KOPT-K1 (cell line): ENCODE results near the gene TUBGCP6.
"Not testable (repeated sequence)": the region's sequence is repeated elsewhere in the genome, so short reads cannot be mapped to it uniquely, and the experiment has no call there.

ENCODE experiments used
- H3K27ac ChIP-seq: fragments of 200-600 bp; sonication (generic); 2 replicates; pipeline ENCODE4 v1.5.1; 2016; ENCODE audit warnings: antibody characterized with exemption, mild to moderate bottlenecking, low read depth, low read length; ENCODE audit not compliant: poor library complexity, severe bottlenecking
- H3K36me3 ChIP-seq: fragments of 200-600 bp; sonication (generic); 2 replicates; pipeline ENCODE4 v1.5.1; 2017; ENCODE audit warnings: antibody characterized with exemption, mild to moderate bottlenecking, low read length, moderate library complexity; ENCODE audit not compliant: insufficient read depth
- H3K9me3 ChIP-seq: fragments of 200-600 bp; sonication (generic); 2 replicates; pipeline ENCODE4 v1.5.1; 2017; ENCODE audit warnings: antibody characterized with exemption, low read length, mild to moderate bottlenecking; ENCODE audit not compliant: insufficient read depth, poor library complexity, severe bottlenecking

Gene TUBGCP6

DNA sequence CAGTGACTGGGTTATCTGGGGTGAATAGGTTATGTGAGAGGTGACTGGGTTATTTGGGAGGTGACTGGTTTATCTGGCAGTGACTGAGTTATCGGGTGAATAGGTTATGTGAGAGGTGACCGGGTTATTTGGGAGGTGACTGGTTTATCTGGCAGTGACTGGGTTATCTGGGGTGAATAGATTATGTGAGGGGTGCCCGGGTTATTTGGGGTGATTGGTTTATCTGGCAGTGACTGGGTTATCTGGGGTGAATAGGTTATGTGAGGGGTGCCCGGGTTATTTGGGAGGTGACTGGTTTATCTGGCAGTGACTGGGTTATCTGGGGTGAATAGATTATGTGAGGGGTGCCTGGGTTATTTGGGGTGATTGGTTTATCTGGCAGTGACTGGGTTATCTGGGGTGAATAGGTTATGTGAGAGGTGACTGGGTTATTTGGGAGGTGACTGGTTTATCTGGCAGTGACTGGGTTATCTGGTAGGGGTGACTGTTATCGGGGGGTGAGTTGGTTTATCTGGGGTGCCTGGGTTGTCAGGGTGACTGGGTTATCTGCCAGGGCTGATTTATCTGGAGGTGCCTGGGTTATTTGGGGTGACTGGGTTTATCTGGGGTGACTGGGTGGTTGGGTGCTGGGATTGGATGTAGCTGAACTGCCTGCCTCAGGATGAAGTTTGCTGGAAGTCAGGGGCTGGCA is 76.2 kb downstream of the TUBGCP6 start:
- H3K36me3 ChIP-seq, H3K27ac ChIP-seq, H3K9me3 ChIP-seq: not testable (repeated sequence)

DNA sequence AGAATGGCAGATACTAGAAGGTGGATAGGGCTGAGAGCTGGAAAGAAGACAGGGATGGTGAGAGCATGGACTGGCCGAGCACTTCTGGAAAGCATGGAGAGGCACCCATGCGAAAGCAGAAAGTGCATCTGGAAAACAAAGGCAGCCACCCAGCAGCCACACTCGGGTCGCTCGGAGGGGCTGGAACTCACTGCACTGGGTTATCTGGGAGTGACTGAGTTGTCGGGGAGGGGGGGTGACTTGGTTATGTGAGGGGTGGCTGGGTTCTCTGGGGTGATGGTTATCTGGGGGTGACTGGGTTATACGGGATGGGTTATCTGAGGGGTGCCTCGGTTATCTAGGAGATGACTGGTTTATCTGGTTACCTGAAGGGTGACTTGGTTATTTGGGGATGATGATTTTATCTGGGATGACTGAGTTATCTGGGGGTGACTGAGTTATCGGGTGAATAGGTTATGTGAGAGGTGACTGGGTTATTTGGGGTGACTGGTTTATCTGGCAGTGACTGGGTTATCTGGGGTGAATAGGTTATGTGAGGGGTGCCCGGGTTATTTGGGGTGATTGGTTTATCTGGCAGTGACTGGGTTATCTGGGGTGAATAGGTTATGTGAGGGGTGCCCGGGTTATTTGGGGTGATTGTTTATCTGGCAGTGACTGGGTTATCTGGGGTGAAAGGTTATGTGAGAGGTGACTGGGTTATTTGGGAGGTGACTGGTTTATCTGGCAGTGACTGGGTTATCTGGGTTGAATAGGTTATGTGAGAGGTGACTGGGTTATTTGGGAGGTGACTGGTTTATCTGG is 76.9 kb downstream of the TUBGCP6 start:
- Histone ChIP-seq H3K36me3 (no peaks in the 10 kb centered on the region), H3K27ac (no peak overlapping the region), H3K9me3 (no peaks in the 10 kb centered on the region)
